AG09309 (cell line): ENCODE results near the gene COL20A1.
"Not testable (repeated sequence)": the region's sequence is repeated elsewhere in the genome, so short reads cannot be mapped to it uniquely, and the experiment has no call there.

Experiments
- DNase-seq: peaks from one replicate; pipeline ENCODE4 v3.0.0-alpha.2; 2010; ENCODE audit warnings: low read depth
- H3K4me3 ChIP-seq: 2 replicates; pipeline ENCODE4 v1.5.1; 2011; ENCODE audit warnings: mild to moderate bottlenecking, low read depth, low read length, moderate library complexity; ENCODE audit not compliant: control insufficient read depth
- CTCF ChIP-seq: IDR thresholded peaks from 2 replicates; pipeline ENCODE4 v1.5.1; 2011; ENCODE audit warnings: mild to moderate bottlenecking, low read depth, low read length, inconsistent platforms; ENCODE audit not compliant: insufficient read depth, control insufficient read depth; ENCODE audit errors: missing control alignments

The COL20A1 gene

GRCh38 chr20:63297796-63298572, 5.0 kb downstream of the COL20A1 start:
- H3K4me3 ChIP-seq: no peak overlapping the region
- no peak for TF ChIP-seq CTCF
- no peak for DNase-seq

GRCh38 chr20:63298731-63299312, 5.8 kb downstream of the COL20A1 start:
- no peak for DNase-seq
- no peak overlapping the region for H3K4me3 ChIP-seq
- TF ChIP-seq CTCF: no peak

- TF ChIP-seq CTCF: no peak
- no peak for DNase-seq
- H3K4me3 ChIP-seq: no peak overlapping the region
Measured at GRCh38 chr20:63301671-63302070, 8.7 kb downstream of the COL20A1 start.

GRCh38 chr20:63303095-63303666, 10.2 kb downstream of the COL20A1 start:
- DNase-seq: no peak
- no peak overlapping the region for H3K4me3 ChIP-seq
- TF ChIP-seq CTCF: no peak

- TF ChIP-seq CTCF: no peak
- H3K4me3 ChIP-seq: no peak overlapping the region
Measured at GRCh38 chr20:63305393-63305792, 12.4 kb downstream of the COL20A1 start.

GRCh38 chr20:63305933-63306672, 13.1 kb downstream of the COL20A1 start:
- not testable (repeated sequence) for DNase-seq, H3K4me3 ChIP-seq

More at GRCh38 chr20:63305393-63305792, 12.4 kb downstream of the COL20A1 start:
- DNase-seq: no peak
